Left renal pelvis (tissue), 4 donors: ENCODE data around the gene SAFB2. TPM values are rescaled to one million over a fixed set of nuclear protein-coding genes. Genes with fewer than 3 reads are reported as not detected.

Source experiments
- DNase-seq, 4 donors: peaks; one replicate each; pipeline ENCODE4 v3.0.0-alpha.2; 2013; ENCODE audit warnings: low read depth in 4 of 4, low spot score in 3 of 4
- polyA plus RNA-seq, 4 donors: library from polyadenylated mRNA; unstranded; fragments of 120-200 nt; gene quantifications; one replicate each; pipeline ENCODE4 v1.2.1, GENCODE V29; 2013; ENCODE audit not compliant: insufficient read length in 4 of 4

The SAFB2 gene
- 100 to 1,000 TPM in 1 of 4 donors, 10 to 100 TPM in 3; 53.4 to 119 (median 73.4) TPM for polyA plus RNA-seq

DNA sequence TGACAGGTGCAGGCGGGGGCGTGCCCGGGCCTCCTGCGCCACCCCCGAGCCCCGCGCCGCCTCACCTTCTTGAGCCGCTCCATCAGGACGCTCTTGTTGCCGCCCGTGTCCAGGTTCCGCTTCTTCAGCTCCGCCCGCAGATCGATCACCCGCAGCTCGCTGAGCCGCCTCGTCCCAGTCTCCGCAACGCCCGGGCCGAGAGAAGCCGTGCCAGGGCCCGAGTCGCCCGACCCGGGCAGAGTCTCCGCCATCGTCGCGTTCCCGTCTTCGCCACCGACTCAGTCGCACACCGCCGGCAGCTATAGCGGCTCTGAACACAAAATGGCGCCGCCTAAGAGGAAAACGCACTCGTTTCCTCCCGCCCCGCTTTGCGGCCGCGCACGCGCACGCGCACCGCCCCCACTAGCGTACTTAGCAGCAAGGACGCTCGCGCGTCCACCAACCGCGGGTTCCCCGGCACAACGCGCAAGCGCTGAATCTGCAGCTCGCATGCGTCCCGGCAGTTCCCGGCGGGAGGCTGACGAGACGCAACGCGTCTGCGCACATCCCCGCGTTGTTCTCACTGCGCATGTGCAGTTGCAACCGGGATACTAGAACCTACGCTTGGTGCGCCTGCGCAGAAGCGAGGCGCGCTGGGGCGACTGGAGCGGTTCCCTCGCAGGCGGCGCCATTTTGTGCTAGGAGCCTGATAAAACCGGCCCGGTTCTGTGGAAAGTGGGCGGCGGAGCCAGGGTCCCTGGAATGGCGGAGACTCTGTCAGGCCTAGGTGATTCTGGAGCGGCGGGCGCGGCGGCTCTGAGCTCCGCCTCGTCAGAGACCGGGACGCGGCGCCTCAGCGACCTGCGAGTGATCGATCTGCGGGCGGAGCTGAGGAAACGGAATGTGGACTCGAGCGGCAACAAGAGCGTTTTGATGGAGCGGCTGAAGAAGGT lies at the start of gene SAFB2, which contains the start of gene SAFB:
TSS of gene SAFB2 (minus strand) at position 312 of the 932 bp plus-strand sequence. CDS start at position 251, 61 bp downstream.
TSS of gene SAFB (plus strand) at position 619 of the 932 bp plus-strand sequence. CDS start at position 742, 123 bp downstream.
- peak; percentile 99 to 100 (median 99) for DNase-seq

DNA sequence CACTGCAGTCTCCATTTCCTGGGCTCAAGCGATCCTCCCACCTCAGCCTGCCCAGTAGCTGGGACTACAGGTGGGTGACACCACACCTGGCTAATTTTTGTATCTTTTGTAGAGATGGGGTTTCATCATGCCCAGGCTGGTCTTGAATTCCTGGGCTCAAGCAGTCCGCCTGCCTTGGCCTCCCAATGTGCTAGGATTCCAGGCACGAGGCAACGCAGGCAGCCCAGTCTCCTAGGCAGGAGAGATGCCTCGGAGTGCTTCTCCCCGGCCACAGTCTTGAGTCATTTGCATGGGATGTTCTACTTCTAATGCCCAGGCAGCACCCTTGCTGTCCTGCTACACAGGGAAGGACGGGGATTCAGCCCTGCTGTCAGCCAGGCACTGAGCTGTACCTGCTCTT lies 49.0 kb upstream of the SAFB2 start:
- no peak for DNase-seq

DNA sequence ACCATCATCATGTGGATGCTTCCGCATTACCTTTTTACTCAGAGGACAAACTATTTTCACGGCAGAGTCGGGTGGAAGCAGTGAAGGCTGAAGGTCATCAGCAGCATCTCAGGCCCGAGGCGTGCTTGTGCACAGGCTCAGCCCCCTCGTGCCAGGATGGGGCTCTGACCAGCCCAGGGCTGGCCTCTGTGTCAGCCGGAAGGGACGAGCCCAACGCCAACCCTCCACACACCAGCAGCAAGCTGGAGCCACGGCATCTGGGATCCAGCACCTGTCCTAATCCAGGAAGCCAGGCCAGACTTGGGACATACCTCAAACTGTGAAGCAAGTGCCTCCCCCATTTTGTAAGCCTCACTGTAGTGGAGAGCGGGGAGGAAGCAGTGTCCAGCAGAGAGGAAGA lies 46.6 kb upstream of the SAFB2 start:
- no peak for DNase-seq

DNA sequence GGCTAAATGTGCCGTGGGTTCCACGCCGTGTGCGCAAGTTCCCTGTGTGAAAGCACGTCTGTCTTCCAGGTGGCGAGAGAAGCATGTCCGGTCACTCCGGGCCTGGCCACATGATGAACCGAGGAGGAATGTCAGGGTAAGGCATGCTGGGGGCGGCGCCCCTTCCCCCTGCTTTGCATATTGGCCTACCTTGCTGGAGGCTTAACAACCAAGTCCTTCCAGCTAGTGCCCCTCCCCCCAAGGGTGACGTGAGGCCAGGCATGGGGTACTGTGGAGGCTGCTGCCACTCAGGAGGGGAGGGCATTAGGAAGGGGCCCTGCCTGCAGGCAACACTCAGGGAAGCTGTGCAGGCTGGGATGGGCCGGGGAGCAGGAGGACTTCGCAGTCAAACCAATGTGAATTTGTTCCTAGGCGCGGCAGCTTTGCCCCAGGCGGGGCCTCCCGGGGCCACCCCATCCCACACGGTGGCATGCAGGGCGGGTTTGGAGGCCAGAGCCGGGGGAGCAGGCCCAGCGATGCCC lies 45.2 kb upstream of the SAFB2 start:
- DNase-seq, result no peak

DNA sequence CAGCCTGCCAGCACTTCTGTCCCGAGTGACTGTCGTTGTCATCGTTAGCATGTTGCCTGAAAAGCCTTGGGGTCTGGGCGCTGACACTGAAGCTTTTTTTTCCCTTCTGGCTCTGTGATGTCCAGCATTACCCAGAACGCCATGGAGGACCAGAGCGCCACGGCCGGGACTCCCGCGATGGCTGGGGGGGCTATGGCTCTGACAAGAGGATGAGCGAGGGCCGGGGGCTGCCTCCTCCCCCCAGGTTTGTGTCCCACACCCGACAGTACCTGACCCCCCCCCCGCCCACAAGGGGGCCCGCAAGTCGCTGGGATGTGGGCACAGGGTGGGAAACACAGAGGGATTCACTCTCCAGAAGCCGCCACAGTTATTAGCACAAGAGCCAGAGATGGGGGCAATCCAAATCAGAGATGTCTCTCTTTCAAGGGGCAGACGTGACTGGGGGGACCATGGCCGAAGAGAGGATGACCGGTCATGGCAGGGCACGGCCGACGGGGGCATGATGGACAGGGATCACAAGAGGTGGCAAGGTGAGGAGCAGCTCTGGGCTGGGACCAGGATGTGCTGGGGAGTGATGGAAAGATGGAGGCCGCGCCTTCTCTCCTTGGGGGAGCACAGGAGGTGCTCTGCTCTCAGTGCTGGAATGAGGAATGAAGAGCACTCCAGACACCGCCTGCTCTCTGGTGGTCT lies 44.5 kb upstream of the SAFB2 start:
- DNase-seq, result no peak

DNA sequence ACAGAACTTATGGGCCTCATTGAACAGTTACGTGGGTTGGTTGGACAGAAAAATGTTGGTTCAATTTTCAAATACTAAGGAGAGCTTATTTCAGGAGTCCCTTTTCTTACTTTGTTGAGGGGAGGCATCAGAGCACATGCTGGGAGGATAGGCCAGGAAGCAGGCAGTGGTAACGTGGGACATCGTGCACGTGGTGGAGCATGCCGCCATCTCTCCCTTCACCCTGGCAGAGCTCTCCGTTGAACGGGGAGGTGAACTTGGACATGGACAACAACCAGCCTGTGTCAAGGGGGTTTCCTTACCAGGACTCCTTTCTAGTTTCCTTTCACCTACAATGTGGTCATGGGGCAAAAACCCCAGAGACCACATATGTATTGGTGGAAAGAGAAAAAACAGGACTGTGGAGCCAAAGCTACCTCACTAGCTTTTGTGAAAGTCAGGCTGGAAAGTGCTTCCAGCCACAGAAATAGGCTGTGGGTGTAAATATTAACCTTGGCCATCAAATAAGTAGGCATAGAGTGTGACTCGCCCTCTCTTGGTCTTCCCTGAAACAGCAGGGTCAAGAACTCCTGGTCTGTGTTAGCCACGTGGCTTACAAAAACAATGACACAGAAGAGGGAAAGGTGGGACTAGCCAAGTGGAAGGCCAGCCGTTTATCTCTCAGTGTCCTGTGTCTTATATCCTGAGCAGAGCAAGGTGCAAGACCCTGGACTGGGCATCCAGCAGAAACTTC lies 43.4 kb upstream of the SAFB2 start:
- DNase-seq, result no peak

DNA sequence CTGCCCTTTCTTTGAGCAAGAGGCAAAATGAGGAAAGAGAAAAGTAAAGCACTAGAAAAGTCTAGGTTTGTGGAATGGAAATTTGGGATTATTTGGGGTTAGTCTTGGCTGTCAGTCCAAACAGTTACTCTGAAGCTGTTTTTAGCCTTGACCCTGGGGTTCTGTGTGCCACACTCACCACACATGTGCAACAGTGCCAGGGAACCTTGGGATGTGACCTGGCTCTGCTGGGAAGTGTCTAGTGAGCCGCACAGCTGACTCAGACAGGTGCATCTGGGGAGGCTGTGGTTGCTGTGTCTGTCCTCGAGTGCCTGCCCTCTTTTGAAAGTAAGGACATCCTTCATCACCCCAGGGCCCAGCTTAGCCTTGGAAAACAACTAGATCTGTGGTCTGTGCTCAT lies 41.9 kb upstream of the SAFB2 start:
- DNase-seq, result no peak

DNA sequence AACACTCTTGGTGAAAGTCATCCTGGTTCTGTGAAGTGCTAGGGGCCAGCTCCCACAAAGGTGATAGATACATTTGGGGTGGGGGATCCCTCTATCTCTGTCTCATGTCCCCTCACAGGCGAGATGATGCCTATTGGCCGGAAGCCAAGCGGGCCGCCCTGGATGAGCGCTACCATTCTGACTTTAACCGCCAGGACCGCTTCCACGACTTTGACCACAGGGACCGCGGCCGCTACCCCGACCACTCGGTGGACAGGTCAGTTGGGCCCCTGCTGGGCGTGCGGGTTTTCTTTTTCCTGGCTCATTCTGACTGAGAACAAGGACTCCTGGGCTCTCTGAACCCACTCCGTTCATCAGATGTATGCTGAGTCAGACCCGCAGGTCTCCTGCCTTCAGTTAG lies 41.3 kb upstream of the SAFB2 start:
- no peak for DNase-seq

DNA sequence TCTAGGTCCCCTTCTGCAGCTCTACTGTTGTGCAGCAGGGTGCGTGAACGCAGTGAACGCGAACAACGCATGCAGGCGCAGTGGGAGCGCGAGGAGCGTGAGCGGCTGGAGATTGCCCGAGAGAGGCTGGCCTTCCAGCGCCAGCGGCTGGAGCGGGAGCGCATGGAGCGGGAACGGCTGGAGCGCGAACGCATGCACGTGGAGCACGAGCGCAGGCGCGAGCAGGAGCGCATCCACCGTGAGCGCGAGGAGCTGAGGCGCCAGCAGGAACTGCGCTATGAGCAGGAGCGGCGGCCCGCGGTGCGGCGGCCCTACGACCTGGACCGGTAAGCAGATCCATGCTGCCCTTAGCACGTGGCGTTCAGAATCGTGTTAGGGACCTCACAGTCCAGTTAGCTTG lies 38.9 kb upstream of the SAFB2 start:
- DNase-seq, result no peak

DNA sequence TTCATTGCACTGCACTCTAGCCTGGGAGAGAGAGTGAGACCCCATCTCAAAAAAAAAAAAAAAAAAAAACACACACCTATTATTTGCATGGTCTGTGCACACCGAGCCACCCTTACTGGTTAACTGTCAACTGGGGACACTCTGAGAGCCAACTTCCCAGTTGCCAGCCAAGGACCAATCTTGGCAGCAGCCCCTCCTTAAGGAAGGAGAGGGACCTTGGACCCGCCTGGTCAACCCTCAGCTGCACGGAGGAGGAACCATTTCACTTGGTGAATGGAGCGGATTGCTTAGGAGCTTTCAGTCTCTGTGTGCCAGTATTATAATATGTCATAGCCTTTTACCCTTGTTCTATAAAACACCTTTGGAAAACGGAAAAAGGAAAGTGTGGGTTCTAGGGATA lies 32.8 kb upstream of the SAFB2 start:
- no peak for DNase-seq

DNA sequence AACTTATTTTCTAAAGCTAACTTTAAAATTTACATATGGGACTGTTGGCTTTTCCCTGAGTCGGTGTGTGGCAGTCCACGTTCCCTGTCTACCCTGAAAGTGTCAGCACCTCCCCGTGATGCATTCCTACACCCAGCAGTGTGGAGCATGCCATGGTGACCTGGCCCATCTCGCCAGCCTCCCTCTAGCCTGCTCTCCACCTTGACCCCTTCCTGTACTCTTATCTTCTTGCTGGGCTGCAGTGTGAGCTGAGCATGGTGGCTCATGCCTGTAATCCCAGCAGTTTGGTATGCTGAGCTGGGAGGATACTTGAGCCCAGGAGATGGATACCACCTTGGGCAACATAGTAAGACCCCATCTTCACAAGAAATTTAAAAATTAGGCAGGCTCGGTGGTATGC lies 32.4 kb upstream of the SAFB2 start:
- DNase-seq, result no peak

DNA sequence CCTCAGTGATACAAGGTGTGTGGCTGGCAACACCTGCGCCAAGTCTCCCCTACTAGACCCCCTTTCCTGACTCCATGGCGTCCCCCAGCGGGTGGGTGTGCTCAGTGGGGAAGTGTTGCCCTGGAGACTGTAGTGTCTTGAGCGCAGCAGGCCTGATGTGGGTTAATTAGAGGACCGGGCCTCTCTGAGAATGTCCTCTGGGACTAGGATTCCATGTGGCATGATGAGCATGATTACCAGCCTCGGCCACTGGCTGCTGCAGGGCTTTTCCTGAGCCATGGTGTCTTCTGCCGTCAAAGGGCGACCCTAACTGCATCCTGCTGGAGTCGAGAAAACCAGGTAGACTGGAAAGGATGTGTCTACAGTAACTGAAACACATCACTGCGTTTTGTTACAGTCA lies 29.7 kb upstream of the SAFB2 start:
- no peak for DNase-seq

DNA sequence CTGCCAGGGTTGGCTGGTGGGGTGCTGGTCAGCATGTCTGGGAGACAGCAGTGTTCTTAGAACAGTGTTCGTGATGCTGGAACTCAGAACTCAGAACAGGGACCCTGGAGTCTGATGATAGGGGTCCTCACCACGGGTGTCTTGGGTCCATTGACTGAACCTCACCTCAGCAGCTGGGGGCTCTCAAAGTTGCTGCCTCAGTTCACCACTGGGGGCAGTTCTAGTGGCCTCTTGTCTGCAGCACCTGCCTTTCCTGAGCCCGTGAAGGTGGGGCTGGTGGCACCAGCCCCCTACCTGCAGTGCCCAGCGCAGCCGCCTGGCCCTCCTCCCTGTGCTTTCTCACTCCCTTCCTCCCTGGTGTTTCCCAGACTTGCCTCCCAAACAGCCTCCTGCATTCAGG lies 28.8 kb upstream of the SAFB2 start:
- no peak for DNase-seq

DNA sequence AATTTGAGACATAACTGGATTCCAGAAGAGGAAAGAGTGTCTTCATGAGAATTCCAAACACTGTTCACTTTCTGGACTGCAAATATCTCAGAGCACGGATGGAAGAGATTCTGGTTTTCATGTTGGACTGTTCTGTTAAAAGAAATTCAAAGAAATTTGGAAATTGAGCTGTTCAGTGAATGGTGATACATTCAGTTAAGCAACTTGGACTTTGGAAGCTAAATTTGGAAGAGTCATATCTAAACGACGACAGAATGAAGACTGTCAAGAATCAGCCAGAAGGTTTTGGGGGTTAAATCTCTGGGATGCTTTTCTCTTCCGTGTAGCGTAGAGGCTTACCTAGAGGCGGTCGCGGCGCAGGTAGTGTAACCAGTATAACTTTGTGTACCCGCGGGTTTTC lies 25.9 kb upstream of the SAFB2 start:
- DNase-seq, result no peak

DNA sequence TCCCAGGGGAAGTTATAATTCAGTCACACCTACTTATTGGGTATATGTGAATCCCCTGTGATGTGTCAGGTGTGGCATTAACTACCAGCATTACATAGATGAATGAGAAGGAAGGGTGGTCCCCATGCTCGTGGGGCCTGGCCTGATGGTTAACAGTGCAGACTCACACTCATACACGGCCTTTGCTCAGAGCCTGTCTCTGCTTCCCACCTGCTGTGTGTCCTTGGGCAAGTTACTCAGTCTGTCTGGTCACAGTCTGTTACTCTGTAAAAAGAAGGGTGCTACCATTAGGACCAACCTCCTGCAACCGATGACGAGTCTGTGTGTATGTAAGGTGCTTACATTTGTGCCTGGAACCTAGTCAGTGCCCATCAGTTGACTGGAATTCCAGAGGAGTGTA lies 24.1 kb upstream of the SAFB2 start:
- DNase-seq, result no peak

DNA sequence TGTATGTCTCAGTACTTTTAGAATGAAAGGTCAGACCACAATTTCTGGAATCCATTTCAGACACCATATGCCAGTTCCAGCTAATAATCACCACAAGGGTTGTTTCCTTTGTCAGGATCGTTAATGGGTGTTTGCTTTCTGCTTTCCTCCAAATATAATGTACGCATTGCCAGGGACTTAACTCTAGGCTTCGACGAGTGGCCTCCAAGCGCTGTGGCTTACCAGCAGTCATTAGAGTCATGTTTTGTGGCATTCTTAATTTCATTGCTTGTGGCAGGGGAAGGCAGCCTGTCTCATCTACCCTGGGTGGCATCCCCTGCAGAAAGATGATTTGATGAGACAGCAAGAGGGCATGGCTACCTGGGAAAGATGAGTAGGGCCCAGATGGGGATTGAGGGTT lies 22.8 kb upstream of the SAFB2 start:
- DNase-seq, result no peak

DNA sequence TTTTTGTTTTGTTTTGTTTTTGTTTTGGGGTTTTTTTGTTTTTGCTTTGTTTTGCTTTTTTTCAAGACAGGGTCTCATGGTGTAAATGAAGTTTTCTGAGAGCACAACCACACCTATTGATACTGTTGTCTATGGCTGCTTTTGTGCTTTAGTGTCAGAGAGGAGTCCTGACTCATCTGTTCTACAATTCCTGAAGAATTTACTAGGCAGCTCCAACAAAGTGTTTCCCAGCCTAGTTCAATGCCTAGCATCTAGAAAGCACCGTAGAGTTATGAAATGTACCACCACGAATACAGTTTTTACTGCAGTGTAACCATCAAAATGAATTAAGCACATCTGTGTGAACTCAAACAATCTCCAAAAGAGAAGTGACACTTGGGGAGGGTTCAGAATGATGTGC lies 21.5 kb upstream of the SAFB2 start:
- DNase-seq, result no peak

DNA sequence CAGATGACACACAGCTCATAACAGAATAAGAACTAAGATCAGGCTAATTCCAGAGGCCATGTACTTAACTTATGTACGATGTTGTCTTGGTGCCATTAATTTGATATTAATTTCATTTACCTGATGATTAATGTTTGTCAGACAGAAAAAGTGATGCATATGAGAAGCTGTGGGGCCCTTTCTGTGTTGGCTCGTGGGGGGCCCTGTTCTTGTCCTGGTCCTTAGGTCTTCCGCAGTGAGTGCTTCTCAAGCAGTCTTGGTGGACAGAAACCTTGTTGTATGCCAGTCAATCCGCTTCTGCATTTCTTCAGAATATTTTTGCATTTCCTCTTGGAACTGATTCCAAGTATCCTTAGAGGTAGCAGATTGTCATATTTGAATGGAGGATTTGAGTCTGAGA lies 20.5 kb upstream of the SAFB2 start:
- DNase-seq, result no peak

DNA sequence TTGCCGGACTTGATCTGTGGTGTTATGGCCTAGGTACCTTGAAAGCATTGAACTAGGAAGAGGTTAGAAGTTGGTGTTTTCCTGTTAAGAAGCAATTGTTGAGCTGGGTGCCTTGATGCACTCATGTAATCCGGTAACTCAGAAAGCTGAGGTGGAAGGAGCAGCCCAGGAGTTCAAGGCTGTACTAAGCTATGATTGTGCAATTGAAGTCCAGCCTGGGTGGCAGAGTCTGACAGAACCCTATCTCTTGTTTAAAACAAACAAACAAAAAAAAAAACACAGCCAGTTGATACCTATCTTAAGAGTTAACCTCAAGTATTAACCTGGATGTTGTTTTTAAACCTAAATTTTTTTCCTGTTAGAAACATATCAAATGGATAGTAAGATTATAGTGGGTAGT lies 19.6 kb upstream of the SAFB2 start:
- DNase-seq, result no peak

DNA sequence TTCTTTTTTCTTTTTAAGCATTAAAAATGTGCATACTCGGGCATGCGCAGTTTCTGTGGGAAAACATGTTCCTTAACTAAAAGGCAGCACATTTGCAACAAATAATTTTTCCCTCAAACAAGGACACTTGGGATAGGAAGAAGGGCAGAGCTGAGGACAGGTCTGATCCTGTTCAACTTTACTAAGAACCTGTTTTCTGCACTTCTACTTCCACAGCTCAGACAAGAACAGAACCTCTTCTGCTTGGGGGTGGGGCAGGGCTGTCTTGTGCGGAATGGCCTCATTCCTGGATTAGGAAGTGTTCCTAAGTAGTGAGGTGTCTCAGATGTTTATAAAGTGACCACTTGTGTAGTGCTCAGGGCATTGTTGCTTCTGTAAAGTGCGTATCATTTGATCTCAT lies 18.6 kb upstream of the SAFB2 start:
- no peak for DNase-seq

DNA sequence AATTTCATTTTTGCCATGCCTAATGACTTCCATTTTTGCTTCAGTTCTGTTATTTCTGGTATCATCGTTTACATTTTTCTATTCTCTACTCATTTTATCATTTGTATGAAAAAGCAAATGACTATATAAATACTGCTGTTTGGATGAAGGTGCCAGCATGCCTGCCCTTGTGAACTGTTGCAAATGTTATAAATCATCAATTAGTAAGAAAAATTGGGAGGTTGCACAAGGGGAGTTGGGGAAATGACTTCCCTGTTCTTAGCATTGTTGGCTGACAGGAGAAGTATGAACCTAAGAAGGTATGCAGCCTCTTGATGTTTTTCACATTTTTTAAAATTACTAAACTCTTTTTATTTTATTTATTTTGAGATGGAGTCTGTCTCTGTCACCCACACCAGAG lies 15.4 kb upstream of the SAFB2 start:
- no peak for DNase-seq
